Superior temporal gyrus (tissue), 1 donor: ENCODE data around the gene PPP1R18.
"Not testable (repeated sequence)": the region's sequence is repeated elsewhere in the genome, so short reads cannot be mapped to it uniquely, and the experiment has no call there.

ENCODE experiments used
- DNase-seq: peaks from one replicate; pipeline ENCODE4 v3.0.0-alpha.2; 2016; ENCODE audit errors: extremely low spot score

PPP1R18 gene

DNA sequence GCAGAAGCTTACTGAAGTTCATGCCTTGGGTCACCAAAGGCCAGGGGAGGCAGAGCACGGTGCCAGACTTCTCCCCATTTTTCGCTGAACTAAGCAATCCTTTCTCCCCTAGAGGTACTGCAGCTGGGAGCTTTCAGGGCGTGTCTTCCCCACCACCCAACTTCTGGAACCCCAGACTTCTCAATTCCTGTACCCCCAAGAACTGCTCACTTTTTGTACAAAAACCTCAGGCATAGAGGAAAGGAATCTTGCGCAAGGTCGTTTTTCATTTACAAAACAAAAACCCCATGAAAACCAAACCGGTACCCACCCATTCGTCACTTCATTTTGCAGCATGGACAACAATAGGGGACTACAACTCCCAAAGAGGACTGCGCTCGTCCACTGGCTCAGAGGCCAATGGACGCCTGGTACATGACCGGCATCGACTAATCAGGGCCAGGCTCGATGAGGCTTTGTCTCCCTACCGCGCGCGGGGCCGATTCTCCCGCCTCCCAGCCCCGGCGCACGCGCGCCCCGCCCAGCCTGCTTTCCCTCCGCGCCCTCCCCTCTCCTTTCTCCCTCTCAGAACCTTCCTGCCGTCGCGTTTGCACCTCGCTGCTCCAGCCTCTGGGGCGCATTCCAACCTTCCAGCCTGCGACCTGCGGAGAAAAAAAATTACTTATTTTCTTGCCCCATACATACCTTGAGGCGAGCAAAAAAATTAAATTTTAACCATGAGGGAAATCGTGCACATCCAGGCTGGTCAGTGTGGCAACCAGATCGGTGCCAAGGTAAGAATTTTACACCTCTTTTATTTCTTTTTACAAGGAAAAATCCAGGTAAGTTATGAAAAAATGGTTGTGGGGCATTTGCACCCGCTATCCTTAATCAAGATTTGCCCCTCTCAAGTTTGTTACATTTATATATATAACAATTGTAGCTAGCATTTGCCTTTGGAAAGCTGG, 33.6 kb upstream of the PPP1R18 start, which contains the start of gene TUBB:
TUBB (plus strand) TSS at position 562 of the 947 bp plus-strand sequence; CDS start at position 717, 155 bp downstream.
- DNase-seq, result peak; percentile 98

DNA sequence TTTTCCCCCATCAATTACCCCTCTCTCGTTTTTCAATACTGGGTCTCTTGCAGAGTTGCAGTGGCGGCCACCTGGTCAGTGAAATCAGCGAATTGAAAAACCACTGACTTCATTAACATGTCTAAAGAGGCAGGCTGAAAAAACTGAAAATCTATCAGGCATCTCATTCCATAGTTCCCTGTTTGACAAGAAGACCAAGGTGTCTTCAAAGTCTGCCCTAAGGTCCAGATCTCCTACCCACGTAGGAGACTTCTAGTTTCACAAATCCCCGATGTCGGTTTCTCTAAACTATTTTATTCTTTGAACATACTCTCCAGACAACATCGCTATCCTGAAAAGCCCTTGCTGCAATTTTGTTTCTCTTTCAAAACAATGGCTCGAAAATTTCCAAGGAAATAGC, 32.9 kb upstream of the PPP1R18 start:
- DNase-seq, result no peak

DNA sequence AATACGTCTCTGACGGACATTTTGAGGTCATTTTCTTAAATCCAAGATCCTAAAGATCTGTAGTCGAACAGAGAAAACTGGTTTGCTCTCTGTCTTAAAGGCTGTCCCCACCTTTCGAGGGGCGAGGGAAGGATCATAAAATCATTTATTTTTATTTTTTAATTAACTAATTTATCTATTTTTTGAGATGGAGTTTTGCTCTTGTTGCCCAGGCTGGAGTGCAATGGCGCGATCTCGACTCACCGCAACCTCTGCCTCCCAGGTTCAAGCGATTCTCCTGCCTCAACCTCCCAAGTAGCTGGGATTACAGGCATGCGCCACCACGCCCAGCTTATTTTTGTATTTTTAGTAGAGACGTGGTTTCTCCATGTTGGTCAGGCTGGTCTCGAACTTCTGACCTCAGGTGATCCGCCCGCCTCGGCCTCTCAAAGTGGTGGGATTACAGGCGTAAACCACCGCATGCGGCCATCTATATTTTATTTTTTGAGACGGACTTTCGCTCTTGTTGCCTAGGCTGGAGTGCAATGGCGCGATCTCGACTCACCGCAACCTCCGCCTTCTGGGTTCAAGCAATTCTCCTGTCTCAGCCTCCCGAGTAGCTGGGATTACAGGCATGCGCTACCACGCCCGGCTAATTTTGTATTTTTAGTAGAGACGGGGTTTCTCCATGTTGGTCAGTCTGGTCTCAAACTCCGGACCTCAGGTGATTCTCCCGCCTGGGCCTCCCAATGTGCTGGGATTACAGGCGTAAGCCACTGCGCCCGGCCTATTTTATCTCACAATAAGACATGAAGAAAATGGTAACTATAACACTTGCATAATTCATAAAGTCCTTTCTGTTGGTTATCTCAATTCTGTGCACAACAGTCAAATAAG, 31.6 kb upstream of the PPP1R18 start:
- DNase-seq, result not testable (repeated sequence)

DNA sequence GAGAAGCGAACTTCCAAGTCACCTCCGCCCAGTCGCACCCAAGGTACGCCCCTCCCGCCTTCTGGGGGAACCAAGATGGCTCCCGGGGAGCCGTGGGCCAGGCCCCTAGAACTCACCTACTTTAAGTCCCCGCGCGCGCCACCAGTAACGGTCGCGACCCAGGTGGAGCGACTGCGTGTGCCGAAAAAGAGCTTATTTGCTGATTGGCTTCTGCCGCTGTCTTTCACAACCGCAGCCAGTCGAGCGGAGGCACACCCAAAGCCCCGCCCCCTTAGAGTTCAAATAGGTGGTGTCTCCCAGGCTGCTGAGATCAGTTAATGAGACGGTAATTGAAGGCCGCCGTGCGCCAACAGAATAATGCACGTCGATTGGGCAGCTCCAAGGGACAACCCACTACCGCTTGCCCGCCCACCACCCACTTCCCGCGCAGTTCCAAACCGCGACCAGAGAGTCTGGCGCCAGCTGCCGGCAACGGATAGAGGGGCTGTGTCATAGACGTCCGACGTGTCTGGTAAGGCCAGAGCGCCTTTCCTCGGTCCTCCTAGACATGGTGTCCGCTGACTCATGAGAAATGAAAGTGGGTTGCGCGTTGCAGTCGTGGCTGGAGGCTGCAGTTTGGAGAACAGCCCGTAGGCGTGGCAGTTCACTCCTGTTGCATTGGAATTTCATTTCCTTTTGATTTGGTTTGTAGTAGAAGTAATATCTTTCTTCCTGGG, 30.8 kb upstream of the PPP1R18 start, which contains the start of gene MDC1:
MDC1 (minus strand) TSS at position 153 of the 716 bp plus-strand sequence. CDS start 2,106 bp downstream, outside the sequence.
- peak; percentile 99 for DNase-seq

DNA sequence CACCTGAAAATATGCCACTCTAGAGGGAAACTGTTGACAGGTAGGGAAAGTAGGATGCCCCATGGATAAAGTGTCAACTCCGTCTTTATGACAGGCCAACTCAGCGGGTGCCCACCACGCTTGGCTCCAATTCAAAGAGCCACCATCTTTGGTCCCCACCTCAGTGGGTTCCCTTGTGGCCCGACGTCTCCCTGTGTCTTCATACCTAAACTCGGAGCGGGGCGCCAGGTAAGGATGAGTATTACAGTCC, 30.4 kb upstream of the PPP1R18 start:
- DNase-seq, result peak; percentile 22

DNA sequence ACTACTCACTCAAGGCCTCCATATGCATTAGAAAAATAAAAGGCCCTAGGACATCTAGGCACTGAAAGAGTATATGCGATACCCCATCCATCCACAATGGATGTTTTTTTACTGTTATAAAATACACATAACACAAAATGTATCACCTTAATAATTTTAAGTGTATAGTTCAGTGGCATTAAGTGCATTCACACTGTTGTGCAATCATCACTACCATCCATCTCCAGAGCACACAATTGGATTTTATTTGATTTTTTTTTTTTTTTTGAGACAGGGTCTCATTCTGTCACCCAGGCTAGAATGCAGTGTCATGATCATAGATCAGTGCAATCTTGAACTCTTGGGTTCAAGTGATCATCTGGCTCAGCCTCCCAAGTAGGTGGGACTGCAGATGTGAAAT, 27.8 kb upstream of the PPP1R18 start:
- no peak for DNase-seq

DNA sequence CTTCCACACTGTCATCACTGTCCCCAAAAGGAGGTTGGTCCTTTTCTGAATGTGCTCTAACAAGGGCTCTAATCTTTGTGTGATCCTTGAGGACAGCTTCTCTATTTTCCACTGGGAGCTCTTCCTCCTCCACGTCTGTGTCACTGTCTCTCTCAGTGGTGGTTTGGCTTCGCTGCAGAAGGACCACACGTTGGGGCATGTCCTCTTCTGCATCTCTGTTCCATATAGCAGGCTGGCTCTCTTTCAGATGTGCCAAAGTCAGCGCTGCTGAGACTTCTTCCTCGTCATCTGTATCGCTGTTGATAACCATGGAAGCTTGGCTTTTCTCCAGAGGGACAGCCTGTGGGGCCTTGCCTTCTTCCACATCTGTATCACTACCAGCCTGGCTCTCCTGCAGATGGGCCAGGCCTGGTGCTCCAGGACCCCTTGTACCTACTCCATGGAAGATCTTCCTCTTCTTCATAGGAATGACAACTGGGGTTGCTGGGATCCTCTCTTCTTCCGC, 26.0 kb upstream of the PPP1R18 start:
- DNase-seq, result no peak

DNA sequence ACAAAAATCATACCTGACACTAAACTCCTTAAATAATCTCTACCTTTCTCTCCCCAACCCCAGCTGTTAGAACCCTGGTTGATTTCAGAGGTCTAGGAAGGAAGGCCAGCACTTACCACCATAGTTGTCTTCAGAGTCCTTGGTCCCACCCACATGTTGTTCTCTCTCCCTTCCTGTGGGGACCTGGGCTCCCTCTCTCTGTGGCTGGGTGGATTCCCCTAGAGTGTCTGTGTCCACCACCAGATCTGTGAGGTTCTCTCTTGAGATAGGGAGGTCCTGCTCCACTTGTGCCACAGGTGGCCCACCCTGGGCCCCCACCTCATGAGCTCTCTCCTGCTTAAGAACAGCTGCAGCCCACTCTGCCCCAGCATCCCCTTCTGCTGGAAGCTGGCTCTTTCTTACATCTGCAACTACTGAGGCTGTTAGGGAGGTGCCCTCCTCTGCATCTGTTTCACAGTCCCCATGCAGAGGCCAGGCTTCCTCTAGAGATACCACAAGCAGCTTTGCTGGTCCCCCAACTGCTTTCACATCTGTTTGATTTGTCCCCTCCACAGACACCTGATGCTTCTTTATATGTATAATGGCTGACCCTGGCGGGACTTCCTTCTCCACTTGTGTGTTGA, 25.4 kb upstream of the PPP1R18 start:
- no peak for DNase-seq

DNA sequence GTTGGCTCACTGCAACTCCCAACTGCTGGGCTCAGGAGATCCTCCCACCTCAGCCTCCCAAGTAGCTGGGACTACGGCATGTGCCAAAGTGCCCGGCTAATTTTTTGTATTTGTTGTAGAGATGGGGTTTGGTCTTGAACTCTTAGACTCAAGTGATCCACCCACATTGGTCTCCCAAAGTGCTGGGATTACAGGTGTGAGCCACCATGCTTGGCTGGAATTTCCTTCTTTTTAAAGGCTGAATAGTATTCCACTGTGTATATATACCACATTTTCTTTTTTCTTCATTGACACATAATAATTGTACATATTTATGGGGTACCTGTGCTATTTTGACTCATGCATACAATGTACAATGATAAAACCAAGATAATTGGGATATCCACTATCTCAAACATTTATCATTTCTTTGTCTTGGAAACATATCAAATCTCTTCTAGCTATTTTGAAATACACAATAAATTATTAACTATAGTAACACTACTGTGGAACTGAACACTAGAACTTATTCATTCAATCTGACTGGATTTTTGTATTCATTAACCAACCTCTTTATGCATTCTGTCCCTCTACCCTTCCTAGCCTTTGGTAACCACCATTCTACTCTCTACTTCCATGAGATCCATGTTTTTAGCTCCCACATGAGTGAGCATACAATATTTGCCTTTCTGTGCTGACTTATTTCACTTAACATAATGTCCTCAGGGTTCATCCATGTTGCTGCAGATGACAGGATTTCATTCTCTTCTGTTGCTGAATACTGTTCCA, 22.8 kb upstream of the PPP1R18 start:
- no peak for DNase-seq

DNA sequence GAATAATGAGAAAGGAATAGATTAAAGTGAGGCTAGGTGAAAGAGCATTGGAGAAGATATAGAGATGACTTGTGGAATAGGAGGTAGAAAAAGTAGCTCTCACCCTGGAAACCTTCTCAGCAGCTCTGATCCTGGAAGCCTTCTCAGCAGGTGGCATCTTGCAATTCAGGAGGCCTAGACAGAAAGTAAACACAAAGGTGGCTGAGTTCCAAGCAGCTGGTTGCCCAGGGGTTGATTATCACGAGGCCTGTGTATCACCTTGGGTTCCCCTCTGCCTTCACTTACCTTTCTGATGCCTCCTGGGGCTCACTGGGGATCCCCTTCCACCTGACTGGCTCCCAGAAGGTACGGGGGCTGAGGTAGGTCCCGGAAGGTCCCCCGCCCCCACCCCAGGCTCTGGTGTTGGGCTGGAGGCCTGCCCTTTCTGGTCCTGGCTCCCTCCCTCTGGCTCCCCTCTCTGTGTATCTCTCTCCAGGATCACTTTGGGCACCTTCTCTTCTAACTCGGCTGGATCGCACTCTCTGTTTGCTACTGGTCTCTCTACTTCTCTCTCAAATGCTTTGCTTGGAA, 20.9 kb upstream of the PPP1R18 start:
- DNase-seq, result no peak

DNA sequence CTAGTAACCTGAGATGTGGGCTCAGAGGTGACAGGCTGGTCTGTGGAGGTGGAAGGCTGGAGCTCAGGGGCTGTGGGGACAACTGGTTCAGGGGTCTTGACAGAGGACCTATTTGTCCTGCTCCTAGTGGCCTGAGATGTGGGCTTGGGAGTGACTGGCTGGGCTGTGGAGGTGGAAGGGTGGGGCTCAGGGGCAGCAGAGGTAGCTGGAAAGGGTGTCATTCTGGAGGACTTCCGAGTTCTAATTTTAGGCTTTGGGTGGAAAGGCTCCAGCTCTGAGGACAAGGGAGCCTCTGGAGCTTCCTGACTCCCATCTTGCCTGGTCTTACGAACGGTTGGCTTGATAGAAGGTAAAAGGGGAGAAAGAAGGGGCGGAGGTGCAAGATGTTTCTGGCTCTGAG, 19.2 kb upstream of the PPP1R18 start:
- DNase-seq, result no peak

DNA sequence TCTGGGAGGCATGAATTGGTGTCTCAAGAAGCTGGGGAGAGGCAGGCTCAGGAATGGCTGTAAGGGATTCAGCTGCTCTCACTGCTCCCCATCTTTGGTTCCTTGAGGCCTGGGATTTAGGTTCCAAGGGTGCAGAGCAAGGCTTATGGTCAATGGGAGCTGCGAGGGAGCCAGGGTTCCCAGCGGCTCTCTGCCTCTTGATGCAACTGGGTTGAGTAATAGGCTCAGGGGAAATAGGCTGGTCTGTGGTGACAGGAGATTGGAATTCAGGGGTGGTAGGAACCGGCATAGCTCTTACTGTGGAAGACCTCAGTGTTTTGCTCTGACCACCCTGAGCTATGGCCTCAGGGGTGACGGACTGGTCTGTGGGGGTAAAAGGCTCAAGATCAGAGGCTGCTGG, 17.4 kb upstream of the PPP1R18 start:
- no peak for DNase-seq

DNA sequence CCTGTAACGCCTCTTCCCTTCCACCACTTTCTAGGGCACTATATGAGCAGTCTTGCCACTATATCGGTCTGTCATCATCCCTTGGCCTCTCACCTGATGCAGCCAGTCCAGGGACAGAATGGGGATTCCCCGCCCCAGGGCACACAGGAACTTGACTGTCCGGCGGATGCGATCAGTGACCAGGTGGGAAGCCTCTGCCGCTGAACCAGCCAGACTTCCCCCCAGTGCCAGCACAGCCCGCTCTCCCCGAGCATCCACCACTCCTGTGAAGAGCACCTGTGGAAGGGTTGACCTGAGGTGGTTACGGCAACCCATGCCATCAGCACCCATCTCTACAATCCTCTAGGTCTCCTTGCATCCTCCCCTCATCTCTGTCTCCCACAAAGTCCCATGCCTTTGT, 16.6 kb upstream of the PPP1R18 start:
- DNase-seq, result no peak

DNA sequence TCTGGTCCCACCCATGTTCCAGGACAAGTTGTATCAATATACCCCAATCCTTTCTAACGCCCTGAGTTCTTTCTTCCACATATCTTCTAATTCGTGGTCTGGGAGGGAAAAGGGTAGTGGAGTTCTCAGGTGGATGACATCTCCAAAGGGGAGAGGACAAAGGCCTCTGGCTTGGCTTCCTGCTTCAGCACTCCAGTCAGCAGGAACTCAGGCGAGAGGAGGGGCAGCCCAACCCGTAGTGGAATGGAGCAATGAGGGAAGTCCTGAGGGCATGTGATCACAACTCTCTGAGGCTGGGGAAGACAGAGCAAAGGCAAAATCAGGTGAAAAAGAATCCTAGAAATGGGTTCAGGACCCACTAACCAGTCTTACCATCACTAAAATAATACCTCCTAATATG, 13.9 kb upstream of the PPP1R18 start:
- DNase-seq, result no peak

DNA sequence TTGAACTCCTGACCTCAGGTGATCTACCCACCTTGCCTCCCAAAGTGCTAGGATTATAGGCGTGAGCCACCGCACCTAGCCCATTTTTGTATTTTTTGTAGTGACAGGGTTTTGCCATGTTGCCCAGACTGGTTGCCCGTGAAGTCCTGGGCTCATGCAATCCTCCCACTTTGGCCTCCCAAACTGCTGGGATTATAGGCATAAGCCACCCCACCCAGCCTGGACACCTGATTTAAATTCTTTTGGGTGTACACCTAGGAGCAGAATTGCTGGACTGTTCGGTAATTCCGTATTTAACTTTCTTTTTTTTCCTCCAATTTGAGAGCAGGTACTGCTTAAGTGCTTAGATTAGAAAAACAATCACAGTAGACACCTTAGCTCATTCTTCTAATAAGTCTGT, 10.0 kb upstream of the PPP1R18 start:
- DNase-seq, result no peak

DNA sequence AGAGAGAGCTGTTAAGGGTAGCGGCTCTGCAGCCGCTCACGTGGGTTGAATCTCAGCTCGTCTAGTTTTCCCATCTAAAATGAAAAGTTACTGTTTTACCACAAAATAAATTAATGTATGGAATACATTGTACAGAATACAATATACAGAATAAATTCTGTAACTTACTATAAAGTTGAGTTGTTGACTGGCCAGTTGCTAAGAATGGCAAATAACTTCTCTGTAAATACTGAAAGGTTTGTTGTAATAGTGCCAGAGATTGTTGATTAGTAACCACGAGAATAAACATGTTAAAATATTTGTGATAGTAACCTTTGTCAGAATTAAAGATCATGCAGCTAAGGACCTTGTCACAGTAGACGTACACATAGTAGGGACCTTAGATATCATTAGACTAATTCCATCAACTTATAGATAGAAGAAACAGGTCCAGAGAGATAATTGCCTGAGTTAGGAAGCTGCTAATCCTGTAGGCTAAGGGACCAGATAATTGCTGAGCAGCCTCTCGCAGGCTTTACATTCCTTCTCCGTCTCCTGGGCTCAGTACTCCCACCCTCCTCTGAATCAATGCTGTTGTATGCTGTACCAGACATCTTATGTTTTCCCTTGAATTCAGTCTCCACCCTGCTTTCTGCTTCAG, 4.9 kb upstream of the PPP1R18 start:
- no peak for DNase-seq

DNA sequence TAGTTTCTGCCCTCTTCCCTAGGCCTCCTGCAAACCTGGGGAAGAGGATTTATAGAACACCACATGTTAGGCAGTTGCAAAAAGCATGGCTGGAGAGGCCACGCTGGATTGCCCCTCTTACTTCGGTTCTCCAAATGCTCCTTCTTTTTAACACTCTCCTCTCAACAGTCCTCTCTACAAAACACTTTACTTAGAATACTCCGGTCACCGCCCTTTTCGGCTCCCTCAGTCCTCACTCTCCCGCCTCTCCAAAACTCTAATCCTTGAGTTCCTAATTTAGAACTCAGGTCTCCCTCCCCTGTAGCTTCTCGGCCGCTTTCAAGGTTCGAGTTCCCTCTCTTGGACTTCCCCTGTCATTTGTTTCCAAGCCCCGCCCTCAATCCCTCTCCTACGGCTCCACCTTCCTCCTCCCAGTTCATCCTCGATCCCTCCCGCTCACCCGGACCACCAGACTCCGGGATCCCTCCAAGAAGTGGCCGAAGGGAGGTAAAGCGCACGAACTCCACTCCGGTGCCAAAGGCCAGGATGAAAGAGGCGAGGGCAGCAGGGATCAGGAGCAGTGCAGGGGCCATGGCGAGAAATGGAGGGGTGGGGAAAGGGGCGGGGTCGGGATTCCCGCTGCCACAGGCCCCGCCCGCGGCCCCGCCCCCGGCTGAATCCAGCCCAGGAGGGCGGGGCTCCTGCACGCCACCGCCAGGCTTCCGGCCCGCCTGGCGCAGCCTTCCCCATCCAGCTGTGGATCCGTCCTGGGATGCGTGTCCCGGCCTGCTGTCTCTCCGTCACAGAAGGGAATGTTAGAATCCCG, 4.2 kb upstream of the PPP1R18 start, which contains the start of gene NRM:
NRM (minus strand) TSS at position 582 of the 805 bp plus-strand sequence; CDS start at position 572, 10 bp downstream.
- DNase-seq, result peak; percentile 81

DNA sequence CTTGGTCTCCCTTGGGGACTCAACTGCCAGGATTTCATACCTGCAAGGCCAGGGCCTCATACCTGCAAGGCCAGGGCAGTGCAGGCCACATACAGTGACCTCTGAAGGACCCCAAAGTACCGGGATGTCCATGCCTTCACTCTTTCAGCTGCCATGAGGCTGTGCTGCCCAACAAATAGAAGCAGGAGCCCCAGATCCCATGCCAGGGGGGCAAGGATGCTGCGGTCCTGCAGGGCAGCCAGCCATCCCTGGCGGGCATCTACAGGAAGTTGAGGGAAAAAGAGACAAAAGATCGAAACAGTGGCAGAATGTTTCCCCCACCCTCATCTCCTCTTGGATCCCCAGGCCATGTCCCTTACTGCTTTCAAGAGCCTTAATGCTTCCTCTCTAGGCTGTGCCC, 3.5 kb upstream of the PPP1R18 start:
- DNase-seq, result no peak
